Ovary (tissue), 9 donors: ENCODE measurements around the gene ZCCHC14. TPM values are rescaled to one million over a fixed set of nuclear protein-coding genes. Genes with fewer than 3 reads are reported as not detected.

Experiments used
- DNase-seq, 5 donors: peaks; one replicate each; pipeline ENCODE4 v3.0.0-alpha.2; 2019 to 2020
- H3K27ac ChIP-seq, 2 donors: fragments of 200-600 bp; one replicate each; pipeline versions ENCODE4 v1.5.1 to v1.8.0; 2019 to 2022
- H3K27me3 ChIP-seq: fragments of 200-600 bp; one replicate; pipeline ENCODE4 v1.8.0; 2022
- H3K36me3 ChIP-seq: fragments of 200-600 bp; sonication (generic); one replicate; pipeline ENCODE4 v1.5.1; 2019
- H3K4me1 ChIP-seq: one replicate; pipeline ENCODE4 v1.8.1; 2013; ENCODE audit warnings: mild to moderate bottlenecking, moderate library complexity; ENCODE audit not compliant: insufficient read depth
- H3K4me3 ChIP-seq: fragments of 200-600 bp; sonication (generic); one replicate; pipeline ENCODE4 v1.5.1; 2017
- H3K9me3 ChIP-seq, 2 donors: fragments of 200-600 bp in 1 of 2; sonication (generic) in 1 of 2; one replicate each; pipeline versions ENCODE4 v1.5.1 to v1.8.1; 2013 to 2019; ENCODE audit warnings: mild to moderate bottlenecking in 1 of 2, moderate library complexity in 1 of 2
- EP300 ChIP-seq: sonication (generic); formaldehyde crosslinking; IDR thresholded peaks from one replicate; pipeline ENCODE4 v1.6.1; 2017; ENCODE audit warnings: antibody characterized with exemption
- POLR2A ChIP-seq: fragments of 450-650 bp; IDR thresholded peaks from one replicate; pipeline ENCODE4 v1.6.1; 2017; ENCODE audit warnings: antibody characterized with exemption, mild to moderate bottlenecking, moderate library complexity
- WGBS, 3 donors: extraction: QIAGEN DNeasy Blood & Tissue Kit in 1 of 3; methylation state at CpG; one replicate each; pipeline versions ENCODE4 v1.1.5 to v1.1.7; 2013 to 2017; 5-methylcytosine and 5-hydroxymethylcytosine counted together
- intact Hi-C, 4 donors: fragments of 100-400 bp; cut with DNase I; formaldehyde crosslinking; loops; one replicate each; pipeline versions ENCODE4 v1.11.0 to v1.15.1; 2022 to 2023
- polyA plus RNA-seq, 2 donors: library from polyadenylated mRNA; stranded (reverse); fragments of 200-250 nt in 1 of 2; fragments of 350-450 nt in 1 of 2; fragmentation: Illumina TruSeq in 1 of 2; extraction: RNeasy Lipid Tissue Mini Kit (QIAGEN cat#74804) in 1 of 2; gene quantifications; one replicate each; pipeline ENCODE4 v1.2.3, GENCODE V29; 2013 to 2014
- total RNA-seq, 7 donors: library from RNA; depleted of rRNA in 2 of 7; stranded (reverse); fragments of >200 nt in 2 of 7; fragmentation: NEBNext Ultra II Directional in 3 of 7; extraction: Animal tissue kit (Norgen Biotek cat#: 25700) in 3 of 7; gene quantifications; one replicate each; pipeline versions ENCODE4 v1.1.0 to v1.2.4, GENCODE V29; 2016 to 2023
- TF ChIP-seq, protein P1 (sequence below), 3 donors: fragments of 450-650 bp in 2 of 3; fragments of 200-600 bp in 1 of 3; IDR thresholded peaks; one replicate each; pipeline versions ENCODE4 v1.5.1 to v1.8.0; 2016 to 2022; ENCODE audit warnings: antibody characterized with exemption in 3 of 3, mild to moderate bottlenecking in 1 of 3
- donor health status: DM: no; HTN: no; CAD: no; lungs with moderate emphysema.
- donor health status: DM: no; HTN: no; CAD: no.
- donor health status: Bipolar disorder and iron deficiency.
- donor health status: DM: yes; HTN: yes; CAD: no.
- donor health status: DM: no; HTN: no; CAD: no.
- donor health status: DM: yes; HTN: yes; CAD: no.

Gene ZCCHC14
- total and polyA plus RNA-seq, 9 donors, result 16.1 to 37.6 (median 31.0) TPM

DNA sequence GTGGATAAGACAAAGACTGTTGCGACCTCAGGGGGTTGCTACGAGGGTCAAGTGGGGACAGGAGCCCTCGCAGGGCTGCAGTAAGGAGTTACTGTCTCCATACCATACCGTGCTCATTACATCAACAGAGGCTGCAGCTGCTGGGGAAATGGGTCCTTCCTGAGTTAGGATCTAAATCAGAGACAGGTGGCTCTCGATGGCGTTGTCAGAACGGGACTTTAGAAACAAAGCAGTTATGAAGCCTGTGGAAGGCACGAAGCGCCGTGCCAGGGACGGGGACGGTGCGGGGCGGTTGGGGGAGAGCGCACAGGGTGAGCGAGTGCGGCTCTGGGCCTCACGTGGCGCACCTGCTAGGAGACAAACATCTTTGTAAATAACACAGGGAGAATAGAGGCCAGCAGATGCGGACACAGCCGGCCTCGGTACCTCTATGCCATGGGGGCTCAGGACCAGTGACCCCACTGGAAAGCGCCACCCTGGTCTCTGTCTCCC, 34.4 kb downstream of the ZCCHC14 start:
- Histone ChIP-seq H3K4me1 (peaks cover 14% of the 10 kb centered on the region), H3K36me3 (no peaks in the 10 kb centered on the region), H3K9me3 (no peaks in the 10 kb centered on the region), H3K27me3 (no peaks in the 10 kb centered on the region), H3K27ac (no peak overlapping the region), H3K4me3 (no peak overlapping the region)
- WGBS, 3 donors, result 91 to 94% (median 93%) methylated on average over 23 of the region's 23 CpGs
- no peak for TF ChIP-seq EP300
- intact Hi-C loops, result no loop called here
- DNase-seq, result no peak

DNA sequence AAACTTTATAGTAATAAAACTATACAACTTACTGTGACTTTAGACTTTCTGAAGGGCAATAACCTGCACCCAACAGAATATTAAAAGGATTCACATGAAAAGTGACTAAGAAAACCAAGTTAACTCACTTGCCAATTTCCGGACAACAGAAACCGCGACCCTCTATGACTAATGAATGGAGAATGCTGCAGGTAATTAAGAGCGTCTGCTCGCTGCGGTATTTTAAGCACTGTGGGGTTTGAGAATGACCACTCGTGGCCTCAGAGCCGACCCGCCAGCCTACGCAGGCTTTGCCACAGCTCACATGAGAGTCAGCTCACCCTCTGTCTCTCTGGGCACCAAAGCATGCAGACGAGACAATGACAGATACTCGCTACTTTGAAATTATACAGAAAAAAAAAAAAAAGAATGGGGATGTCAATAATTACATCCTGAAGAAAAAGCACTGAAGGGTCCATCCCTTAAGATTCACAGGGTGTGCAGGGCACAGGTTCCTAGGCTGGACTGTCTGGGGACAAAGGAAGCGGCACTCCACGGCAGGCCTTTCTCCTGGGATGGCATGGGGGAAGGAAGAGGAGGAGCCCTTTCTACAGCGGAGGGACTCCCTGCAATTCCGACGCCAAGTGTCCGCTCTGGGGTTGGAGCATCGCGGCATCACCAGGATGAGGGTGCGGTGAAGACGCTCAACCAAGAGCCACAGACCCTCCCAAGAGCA, 35.0 kb downstream of the ZCCHC14 start:
- Histone ChIP-seq H3K4me3 (no peak overlapping the region), H3K36me3 (no peaks in the 10 kb centered on the region), H3K27me3 (no peaks in the 10 kb centered on the region), H3K9me3 (no peaks in the 10 kb centered on the region), H3K27ac (no peak overlapping the region), H3K4me1 (peaks cover 11% of the 10 kb centered on the region)
- TF ChIP-seq, protein P1, sequence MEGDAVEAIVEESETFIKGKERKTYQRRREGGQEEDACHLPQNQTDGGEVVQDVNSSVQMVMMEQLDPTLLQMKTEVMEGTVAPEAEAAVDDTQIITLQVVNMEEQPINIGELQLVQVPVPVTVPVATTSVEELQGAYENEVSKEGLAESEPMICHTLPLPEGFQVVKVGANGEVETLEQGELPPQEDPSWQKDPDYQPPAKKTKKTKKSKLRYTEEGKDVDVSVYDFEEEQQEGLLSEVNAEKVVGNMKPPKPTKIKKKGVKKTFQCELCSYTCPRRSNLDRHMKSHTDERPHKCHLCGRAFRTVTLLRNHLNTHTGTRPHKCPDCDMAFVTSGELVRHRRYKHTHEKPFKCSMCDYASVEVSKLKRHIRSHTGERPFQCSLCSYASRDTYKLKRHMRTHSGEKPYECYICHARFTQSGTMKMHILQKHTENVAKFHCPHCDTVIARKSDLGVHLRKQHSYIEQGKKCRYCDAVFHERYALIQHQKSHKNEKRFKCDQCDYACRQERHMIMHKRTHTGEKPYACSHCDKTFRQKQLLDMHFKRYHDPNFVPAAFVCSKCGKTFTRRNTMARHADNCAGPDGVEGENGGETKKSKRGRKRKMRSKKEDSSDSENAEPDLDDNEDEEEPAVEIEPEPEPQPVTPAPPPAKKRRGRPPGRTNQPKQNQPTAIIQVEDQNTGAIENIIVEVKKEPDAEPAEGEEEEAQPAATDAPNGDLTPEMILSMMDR (IDR thresholded peaks at IDR 0.05), result no peak
- TF ChIP-seq EP300, result no peak
- DNase-seq, result peak in 1 of 5 donors; percentile 12
- WGBS, 3 donors, result 57 to 59% (median 58%) methylated on average over 22 of the region's 22 CpGs
- intact Hi-C loops, result no loop called here

DNA sequence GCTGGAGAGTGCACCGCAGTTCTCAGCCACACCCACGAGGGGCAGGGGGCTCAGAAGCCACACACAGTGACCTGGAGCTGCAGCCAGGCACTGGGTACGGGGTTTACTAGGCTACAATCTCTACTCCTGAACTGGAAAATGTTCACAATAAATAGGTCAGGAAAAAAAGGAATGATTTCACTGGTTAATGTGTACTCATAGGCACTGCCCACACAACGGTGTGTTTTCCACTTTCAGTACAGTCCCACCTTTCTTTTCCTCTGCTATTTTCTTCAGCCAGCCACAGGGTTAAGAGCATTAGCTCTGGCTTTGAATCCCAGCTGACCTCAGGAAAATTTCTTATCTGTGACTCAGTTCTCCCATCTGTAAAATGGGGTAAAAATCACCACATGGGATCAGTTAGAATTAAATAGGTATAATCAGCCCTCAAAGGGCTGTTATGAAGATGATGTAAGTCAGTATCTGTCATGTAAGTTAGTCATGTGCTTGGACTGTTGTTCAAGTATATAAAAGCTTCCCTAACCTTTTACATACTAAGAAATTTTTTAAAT, 35.7 kb downstream of the ZCCHC14 start:
- no peaks in the 10 kb centered on the region for H3K9me3 ChIP-seq
- TF ChIP-seq POLR2A (no peak), EP300 (no peak)
- TF ChIP-seq, protein P1 (IDR thresholded peaks at IDR 0.05), result no peak
- H3K36me3 ChIP-seq, result no peaks in the 10 kb centered on the region
- peaks cover 11% of the 10 kb centered on the region for H3K4me1 ChIP-seq
- no peak overlapping the region for H3K27ac ChIP-seq
- no peaks in the 10 kb centered on the region for H3K27me3 ChIP-seq
- no peak overlapping the region for H3K4me3 ChIP-seq
- WGBS, 3 donors, result 43 to 59% (median 46%) methylated on average over 4 of the region's 4 CpGs
- DNase-seq, result peak in 1 of 5 donors; percentile 9
- intact Hi-C loops, result no loop called here

DNA sequence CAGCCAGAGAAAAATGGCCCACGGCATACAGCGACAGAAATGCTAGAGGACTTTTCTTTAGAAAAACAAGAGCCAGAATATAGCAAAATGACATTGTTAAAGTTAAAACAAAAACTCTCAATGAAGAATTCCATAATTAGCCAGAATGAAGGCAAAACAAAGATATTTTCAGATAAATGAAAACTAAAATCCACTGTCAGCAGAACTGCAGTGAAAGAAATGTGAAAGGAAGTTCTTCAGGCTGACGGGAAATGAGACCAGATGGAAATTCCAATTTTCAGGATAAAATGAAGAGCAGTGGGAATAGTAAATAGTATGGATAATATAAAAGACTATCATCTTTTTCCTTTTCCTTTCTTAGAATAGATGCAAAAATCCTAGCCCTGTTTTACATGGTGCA, 38.4 kb downstream of the ZCCHC14 start:
- 30 to 64% (median 61%) methylated on average over 3 of the region's 3 CpGs for WGBS, 3 donors
- Histone ChIP-seq H3K4me3 (no peak overlapping the region), H3K36me3 (no peaks in the 10 kb centered on the region), H3K4me1 (peaks cover 3% of the 10 kb centered on the region), H3K27ac (no peak overlapping the region), H3K27me3 (no peaks in the 10 kb centered on the region), H3K9me3 (no peaks in the 10 kb centered on the region)
- intact Hi-C loops, result no loop called here
- no peak for TF ChIP-seq POLR2A
- no peak for TF ChIP-seq EP300
- TF ChIP-seq, protein P1 (IDR thresholded peaks at IDR 0.05), result no peak
- peak in 1 of 5 donors; percentile 3 for DNase-seq

DNA sequence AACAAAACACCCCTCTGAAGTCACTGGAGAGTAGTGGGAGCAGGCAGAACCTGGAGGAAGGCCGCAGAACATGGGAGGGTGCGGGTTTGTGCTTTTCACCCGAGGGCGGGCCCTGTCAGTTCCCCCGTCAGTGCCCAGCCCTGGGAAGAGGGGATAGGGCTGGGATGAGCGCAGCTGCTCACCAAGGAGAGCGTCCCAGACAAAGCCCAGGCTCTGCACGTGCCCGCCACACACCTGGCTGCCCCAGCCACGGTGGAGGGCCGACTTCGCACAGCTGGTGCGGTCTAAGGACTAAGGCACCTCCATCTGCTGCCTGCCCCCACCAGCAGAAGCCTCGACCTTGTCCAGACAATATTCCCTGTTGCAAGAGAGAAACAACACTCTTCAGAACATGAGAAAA, 39.5 kb downstream of the ZCCHC14 start:
- Histone ChIP-seq H3K4me1 (peaks cover 3% of the 10 kb centered on the region), H3K36me3 (no peaks in the 10 kb centered on the region), H3K4me3 (no peak overlapping the region), H3K27me3 (no peaks in the 10 kb centered on the region), H3K9me3 (no peaks in the 10 kb centered on the region), H3K27ac (no peak overlapping the region)
- TF ChIP-seq EP300 (no peak), POLR2A (no peak)
- TF ChIP-seq, protein P1 (IDR thresholded peaks at IDR 0.05), result no peak
- WGBS, 3 donors, result 87 to 89% (median 88%) methylated on average over 14 of the region's 14 CpGs
- peak in 1 of 5 donors; percentile 28 for DNase-seq
- intact Hi-C loops, result no loop called here
